Right lung (tissue), 5 donors: ENCODE measurements around the gene CTPS2. TPM values are rescaled to one million over a fixed set of nuclear protein-coding genes. Genes with fewer than 3 reads are reported as not detected.
"Not testable (repeated sequence)": the region's sequence is repeated elsewhere in the genome, so short reads cannot be mapped to it uniquely, and the experiment has no call there.

Experiments used
- DNase-seq, 2 donors: peaks; one replicate each; pipeline ENCODE4 v3.0.0-alpha.2; 2013
- polyA plus RNA-seq, 5 donors: library from polyadenylated mRNA; unstranded; fragments of 120-200 nt; gene quantifications; one replicate each; pipeline versions ENCODE4 v1.2.1 to v1.2.3, GENCODE V29; 2013; ENCODE audit warnings: inconsistent platforms in 1 of 5, low replicate concordance in 1 of 5; ENCODE audit not compliant: insufficient read length in 5 of 5, insufficient read depth in 1 of 5

CTPS2 gene
- polyA plus RNA-seq, 5 donors: 37.6 to 57.1 (median 47.0) TPM

DNA sequence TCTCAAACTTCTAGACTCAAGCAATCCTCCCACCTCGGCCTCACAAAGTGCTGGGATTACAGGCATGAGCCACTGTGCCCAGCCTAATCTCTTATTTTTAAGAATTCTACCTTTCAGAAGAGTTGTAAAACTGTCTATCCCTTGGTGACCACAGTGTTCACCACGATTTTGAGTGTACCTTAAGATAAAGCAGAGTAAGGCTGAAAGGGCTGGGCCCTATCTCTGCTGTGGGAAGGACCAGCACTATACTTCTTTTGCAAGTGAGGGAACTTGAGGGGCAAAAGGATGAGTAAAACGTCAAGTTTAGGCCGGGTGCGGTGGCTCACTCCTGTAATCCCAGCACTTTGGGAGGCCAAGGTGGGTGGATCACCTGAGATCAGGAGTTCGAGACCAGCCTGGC, 4.0 kb upstream of the CTPS2 start:
- DNase-seq: not testable (repeated sequence)

DNA sequence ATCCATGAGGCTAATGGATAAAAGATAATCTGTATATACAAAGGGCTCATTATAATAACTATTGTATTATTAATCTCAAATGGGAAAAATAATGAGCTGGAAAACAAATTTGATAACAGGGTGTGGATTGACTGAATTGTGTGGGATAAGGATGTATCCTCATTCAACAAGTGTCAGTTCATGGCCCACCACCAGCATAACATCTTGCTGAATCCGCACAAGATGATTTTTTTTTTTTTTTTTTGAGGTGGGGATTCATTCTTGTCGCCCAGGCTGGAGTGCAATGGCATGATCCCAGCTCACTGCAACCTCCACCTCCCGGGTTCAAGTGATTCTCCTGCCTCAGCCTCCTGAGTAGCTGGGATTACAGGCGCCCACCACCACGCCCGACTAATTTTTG, 3.2 kb upstream of the CTPS2 start:
- DNase-seq: not testable (repeated sequence)

DNA sequence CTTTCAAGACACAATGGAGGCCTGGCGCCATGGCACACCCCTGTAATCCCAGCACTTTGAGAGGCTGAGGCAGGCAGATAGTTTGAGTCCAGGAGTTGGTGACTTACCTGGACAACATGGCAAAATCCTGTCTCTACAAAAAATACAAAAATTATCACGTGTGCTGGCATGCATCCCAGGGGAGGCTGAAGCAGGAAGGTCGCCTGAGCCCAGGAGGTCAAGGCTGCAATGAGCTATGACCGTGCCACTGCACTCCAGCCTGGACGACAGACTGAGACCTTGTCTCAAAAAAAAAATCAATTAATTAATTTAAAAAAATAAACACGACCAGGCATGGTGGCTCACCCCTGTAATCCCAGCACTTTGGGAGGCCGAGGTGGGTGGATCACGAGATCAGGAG, 2.0 kb upstream of the CTPS2 start:
- no peak for DNase-seq

DNA sequence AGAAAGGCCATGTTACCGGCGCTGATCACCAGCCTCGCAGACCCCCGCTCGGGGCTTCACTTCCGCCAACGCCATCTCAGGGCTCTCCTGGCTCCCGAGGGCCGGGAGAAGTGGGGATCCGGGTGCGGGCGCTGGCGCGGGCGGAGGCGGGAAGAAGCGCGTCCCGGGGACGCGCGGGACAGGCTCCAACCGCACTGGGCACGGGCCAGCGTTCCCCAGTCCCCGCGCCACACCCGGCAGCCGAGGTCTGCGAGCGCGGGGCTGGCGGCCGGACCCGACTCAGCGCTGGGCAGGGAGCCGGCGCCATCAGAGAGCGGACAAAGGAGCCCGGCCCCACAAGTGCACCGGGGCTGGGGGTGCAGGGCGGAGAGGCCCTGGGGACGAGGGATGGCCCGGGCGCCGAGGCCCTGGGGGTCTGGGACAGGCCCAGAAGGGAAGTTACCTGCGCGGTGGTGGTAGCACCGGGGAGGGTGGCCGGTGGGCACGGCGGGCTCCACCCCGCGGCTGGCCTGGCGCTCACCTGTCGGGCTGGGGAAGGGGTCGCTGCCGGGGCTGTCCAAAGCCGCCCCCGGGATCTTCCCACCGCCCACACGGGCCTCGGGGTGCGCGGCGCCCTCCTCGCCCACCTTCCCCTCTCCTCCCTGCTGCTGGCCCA, 449 bp downstream of the CTPS2 start:
- peak in 1 of 2 donors; percentile 26 for DNase-seq

DNA sequence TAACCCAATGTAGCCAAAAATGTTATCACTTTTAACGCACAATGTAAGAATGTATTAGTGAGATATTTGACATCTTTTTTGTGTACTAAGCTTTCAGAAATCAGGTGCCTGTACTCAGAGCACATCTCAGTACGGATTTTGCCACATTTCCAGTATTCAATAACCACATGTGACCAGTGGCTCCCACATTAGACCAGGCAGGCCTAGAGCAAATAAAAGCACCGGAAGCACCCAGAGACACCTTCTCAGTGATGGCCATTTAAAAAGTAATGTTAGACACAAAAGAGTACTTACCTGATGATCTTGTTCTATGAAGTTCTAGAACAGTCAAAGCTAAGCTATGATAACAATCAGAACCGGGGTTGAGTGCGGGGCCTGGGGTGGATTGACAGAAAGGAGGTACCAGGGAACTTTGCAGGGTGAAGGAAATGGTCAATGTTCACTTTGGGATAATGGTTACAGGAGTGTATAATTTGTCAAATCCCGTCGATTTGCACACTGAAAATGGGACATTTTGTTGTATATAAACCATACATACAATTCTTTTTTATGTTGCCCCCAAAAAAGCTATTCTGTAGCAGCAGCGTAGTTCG, 1.2 kb downstream of the CTPS2 start:
- DNase-seq: peak in 1 of 2 donors; percentile 3

DNA sequence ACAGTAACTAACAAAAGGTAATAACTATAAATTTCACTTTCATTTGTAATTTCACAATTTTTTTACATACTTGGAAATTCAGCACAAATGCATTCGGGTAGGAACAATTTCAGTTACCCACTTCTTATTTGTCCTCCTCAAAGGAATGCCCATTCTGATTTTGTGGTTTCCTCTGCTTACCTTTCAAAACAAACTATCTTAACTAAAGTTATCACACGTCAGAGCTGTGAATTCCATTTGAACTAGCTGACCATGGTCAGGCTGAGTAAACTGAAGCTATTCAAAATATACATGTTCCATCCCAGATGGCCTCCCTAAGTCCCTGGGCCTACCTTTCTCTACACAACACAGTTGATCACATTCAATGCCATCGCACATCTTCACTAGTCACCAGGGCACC, 4.5 kb downstream of the CTPS2 start:
- no peak for DNase-seq

DNA sequence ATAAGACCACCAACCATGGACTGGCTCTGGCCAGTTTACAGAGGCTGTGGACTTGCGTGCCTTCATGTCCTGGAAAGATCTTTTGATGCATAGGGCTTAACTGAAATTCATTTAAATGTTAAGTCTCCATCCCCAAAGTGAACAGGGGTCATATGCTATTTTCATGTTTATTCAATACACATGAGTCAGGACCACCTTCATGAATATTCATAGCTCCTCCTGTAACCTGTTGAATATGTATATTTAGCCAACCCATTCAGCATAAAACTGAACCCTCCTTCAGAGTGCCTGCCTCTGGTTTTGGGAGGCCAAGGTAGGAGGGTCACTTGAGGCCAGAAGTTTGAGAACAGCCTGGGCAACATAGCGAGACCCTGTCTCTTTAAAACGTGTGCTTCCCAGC, 7.1 kb downstream of the CTPS2 start:
- no peak for DNase-seq

DNA sequence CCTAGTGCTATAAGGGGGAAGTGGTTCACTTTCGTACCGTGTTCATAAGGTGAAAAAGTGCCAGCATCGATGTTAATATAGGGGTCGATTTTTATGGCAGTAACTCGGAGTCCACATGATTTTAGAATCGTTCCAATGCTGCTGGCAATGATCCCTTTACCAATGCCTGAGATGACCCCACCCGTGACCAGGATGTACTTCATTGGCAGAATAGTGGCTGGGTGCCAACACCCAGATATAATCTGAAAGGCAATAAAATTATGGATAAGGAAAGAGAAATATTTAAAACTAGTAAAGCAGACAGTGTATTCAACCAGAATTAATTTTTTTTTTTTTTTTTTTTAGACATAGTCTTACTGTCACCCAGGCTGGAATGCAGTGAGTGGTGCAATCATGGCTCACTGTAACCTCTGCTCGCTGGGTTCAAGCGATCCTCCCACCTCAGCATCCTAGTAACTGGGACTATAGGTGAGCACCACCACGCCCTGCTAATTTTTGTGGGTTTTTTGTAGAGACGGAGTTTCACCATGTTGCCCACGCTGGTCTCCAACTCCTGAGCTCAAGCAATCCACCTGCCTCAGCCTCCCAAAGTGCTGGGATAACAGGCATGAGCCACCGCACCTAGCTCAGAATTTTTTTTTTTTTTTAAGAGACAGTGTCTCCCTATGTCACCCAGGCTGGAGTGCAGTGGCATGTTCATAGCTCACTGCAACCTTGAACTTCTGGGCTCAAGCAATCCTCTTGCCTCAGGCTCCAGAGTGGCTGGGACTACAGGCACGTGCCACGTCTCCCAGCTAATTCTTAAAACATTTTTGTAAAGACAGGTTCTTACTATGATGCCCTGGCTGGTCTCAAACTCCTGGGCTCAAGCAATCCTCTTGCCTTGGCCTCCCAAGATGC, 9.5 kb downstream of the CTPS2 start:
- DNase-seq: no peak

DNA sequence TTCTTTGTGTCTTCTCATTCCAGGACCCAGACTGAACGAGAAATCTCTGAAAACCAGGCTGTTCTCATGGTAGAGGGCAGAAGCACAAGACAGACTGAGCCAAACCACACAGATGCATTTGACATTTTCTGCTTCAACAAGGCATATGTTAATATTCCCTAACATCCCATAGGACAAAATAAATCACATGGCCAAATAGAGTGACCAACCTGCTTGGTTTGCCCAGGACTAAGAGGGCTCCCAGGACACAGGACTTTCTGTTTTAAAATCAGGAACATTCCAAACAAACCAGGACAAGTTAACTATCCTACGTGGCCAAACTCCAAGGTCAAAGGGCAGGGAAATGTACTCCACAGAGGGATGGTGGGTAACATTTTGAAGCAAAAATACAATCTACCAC, 11.7 kb downstream of the CTPS2 start:
- DNase-seq: no peak

DNA sequence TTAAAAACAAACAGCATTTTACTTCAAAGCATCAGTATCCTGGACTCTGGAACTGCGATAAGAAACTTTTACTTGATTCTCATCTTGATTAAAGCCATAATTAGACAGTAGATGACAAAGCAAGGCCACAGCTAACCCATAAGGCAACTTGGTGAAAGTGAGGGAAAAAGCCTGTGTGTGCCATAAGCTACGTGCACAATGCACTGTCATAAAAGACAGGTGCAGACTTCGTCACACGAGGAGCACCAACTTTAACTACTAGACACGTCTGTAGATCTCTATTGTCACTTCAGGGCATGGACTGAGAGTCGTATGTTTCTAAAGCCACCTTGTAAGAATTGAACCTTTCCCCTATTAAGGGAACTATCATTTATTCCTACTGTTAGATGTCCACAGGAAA, 13.1 kb downstream of the CTPS2 start:
- no peak for DNase-seq

DNA sequence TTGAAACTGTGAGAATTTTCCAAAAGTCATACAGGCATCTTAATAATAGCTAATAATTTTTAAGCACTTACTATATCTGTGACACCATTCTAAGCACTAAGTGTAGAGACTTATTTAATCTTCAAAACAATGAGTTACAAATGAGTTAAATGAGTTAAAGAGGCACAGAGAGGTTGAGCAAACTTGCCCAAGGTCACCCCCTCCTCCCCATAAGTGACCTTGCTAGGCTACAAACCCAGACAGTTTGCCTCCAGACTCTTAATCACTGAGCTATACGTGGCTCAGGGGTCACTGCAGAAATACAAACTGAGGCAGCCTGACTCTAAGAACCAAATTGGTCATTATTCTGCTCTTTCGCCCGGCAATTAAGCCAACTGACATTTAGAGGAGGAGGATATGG, 15.5 kb downstream of the CTPS2 start:
- DNase-seq: no peak

DNA sequence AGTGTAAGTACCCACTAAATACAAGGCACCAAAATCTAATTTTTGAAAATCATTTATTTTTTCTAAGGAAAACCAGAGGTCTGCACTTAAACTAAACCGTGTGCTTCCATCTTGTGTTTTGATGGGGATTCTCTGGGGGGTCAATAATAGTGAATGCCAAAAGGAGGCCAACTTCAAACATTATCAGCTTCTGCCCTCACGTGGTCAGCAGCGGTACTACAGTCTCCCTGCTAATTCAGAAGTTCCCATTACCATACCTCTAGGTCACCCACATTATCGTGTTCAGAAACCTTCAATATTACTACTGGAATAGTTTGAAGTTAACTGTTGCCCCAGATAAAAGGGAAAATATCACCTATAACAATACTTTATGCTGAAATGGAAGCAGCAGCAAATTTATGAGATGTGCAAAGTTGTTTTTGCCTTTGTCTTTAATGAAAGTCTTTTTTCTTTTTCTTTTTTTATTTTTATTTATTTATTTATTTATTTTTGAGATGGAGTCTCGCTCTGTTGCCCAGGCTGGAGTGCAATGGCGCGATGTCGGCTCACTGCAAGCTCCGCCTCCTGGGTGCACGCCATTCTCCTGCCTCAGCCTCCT, 17.3 kb downstream of the CTPS2 start:
- peak; percentile 14 to 35 for DNase-seq

DNA sequence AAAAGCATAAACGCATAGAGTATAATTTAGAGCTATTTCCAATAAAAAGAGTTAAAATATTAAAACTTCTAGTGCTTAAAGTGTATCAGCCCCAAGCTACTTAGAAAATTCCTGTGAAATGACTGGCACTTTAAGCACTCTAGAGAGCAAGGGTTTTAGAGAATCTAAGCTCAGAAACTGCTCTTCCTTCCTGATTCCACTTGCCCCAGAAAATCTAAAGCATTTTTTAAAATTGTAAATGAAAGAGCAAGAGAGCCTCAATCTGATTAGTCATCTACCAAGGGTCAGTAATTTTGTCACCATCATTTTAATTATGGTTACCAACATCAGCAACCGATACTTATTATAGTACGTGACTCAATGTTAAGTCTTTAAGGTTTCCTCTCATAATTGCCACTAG, 25.0 kb downstream of the CTPS2 start:
- no peak for DNase-seq

DNA sequence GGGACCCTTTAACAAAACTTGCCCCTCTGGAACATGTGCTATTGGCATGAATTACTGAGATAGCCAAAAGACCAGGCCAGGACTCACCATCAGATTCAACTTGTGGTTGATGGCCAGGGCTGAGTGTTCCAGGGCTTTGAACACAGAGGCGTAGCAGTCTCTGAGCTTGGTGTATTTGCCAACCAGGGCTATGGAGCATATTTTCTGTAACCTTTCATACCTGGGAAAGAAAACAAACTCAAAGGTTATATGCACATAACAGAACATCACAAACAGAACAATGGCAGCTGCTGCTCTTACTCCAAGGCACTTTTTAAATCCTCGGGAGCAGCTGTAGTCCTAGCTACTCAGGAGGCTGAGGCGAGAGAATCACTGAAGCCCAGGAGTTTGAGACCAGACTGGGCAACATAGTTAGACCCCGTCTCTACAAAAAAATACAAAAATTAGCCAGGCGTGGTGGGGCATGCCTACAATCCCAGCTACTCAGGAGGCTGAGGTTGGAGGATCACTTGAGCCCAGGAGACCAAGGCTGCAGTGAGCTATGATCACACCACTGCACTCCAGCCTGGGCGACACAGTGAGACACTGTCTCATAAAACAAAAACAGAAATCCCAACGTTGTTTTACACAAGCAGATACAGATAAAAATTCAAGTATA, 29.3 kb downstream of the CTPS2 start:
- no peak for DNase-seq

DNA sequence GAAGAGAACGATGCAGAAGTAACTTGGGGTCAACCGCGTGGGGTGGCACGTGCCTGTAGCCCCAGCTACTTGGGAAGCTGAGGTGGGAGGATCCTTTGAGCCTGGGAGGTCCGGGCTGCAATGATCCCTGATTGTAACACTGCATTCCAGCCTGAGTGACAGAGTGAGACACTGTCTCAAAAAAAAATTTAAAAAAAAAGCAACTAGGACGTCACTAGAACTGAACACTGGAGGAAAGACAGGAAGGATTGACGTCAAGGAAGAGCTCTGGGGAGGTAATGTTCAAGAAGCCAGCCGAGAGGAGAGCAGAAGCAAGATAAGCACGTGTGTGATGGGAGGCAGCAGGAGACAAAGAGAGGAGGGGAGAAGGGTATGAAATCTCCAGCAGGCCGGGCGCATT, 33.8 kb downstream of the CTPS2 start:
- no peak for DNase-seq

DNA sequence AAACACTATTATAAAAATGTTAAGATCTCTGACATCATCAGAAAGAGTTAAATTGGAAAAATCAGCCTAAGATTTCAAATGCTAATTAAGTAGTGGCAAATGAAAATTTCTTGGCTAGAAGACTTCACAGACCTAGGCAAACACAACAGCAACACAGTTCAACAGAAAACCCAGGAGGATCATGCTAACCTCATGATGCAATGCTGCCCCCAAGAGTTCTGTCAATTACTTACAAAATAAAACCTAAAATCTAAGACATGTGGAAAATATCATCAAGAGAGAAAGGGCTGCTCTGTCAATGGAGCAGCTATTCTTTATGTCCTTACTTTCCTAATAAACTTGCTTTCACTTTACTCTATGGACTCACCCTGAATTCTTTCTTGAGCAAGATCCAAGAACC, 41.5 kb downstream of the CTPS2 start:
- DNase-seq: peak; percentile 15 to 21

DNA sequence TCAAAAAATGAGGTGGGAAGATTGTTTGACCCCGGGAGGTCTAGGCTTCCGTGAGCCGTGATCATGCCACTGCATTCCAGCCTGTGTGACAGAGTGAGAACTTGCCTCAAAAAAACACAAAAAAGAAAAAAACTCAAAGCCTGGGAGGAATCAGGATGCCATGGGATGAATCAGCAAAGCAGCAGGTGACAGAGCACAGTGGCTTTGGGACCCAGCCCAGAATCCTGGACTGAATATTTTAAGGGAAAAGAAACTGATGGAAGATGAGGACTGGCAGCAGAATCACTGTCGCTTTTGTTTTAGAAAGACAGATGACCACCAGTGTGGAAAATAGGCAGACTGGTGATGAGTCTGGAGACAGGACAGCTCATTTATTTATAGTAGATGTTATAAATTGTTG, 45.9 kb downstream of the CTPS2 start:
- no peak for DNase-seq

DNA sequence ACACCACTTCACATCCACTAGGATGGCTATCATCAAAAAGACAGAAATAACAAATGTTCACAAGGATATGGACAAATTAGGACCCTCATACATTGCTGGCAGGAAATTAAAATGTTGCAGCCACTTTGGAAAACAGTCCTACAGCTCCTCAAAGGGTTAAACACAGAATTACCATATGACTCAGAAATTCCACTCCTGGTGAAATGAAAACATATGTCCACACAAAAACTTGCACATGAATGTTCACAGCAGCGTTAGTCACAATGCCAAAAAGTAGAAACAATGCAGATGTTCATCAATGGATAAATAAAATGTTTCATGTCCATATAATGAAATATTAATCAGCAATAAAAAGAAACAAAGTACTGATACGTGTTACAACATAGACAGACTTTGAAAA, 47.4 kb downstream of the CTPS2 start:
- no peak for DNase-seq

DNA sequence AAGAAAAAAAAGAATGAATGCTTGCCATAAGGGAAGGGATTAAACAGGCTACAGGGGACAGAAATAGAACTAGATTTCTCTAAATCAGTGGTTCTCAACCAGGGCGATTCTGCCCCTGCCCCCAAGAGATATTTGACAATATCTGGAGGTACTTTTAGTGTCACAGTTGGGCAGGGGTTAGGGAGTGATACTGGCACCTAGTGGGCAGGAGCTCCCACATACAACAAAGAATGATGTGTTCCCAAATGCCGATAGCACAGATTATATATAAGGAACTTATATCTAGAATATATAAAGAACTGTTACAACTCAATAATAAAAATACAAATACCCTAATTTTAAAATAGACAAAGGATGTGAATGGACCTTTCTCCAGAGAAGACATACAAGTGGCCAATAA, 47.8 kb downstream of the CTPS2 start:
- no peak for DNase-seq

DNA sequence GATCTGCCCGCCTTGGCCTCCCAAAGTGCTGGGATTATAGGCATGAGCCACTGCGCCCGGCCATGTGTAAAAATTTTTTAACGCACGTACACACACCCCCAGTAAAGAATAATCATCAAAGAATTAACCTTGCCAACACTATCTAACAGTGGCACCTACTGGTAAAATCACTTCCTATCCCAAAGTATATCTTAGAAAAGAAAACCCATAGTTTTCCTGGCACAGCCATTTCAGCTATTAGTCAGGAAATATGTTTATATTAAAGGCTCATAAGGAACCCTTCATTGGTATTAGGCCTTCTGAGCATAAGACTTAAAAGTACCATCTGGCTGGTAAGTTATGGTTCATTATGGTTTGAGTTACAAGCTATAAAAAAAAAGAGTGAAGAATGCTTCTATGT, 48.4 kb downstream of the CTPS2 start:
- DNase-seq: no peak

DNA sequence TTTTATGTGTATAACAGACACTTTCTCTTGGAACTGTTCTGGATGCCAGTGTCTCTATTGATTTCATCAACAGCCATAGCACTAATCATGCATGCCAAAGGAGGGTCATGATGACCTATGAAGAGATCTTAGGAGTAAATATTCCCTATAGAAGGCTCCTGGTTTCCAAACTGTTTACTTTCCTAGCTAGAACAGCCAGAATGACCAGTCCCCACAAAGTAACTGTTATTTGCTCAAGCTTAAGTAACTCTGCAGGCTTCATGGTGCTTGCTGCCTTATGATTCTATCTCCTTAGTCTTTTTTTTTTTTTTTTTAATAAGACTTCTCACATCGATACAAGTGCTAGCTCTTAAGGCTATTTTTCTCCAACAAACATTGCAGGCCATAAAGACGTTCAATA, 50.1 kb downstream of the CTPS2 start:
- DNase-seq: no peak

DNA sequence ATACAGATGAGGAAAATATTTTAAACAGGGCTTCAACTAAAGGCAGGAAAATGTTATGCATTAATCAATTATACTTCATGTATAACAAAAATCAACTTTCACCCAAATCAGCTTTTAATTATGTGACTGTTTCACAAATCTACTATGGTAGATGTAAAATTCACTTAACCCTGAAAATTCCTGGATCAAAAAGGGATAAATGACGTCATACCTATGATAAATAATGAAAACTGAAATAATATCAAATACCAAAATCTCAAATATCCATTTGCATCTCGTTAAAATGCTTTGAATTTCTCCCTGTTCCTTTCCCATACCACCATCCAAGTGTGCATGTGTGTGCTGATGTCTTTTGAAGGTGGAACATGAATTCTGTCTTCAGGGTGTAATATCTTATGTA, 51.0 kb downstream of the CTPS2 start:
- DNase-seq: no peak
